GM12878 (cell line): ENCODE results near the gene ABCA2. TPM values are rescaled to one million over a fixed set of nuclear protein-coding genes. Genes with fewer than 3 reads are reported as not detected.

Experiments used
- ATAC-seq: fragments of 200-7000 bp; cut with Tn5 transposase; 3 replicates; pipeline ENCODE4 v1.9.1; 2020; ENCODE audit warnings: mild to moderate bottlenecking, moderate library complexity
- BruUV-seq: library from RNA; stranded (reverse); fragments of 400-500 nt; replicated peaks from 2 replicates; lab custom pipeline; 2021; lab: Mats Ljungman, UMichigan
- CTCF ChIA-PET: fragments of 300-600 bp; sonication (Branson Sonifier 250); formaldehyde crosslinking; extraction: SDS; loops from one replicate; lab custom pipeline; 2021; ENCODE audit warnings: inconsistent platforms; lab: Yijun Ruan, JAX
- POLR2A ChIA-PET: fragments of 350-600 bp; formaldehyde crosslinking; extraction: SDS; loops from one replicate; lab custom pipeline; 2021; ENCODE audit warnings: inconsistent platforms; lab: Charles Lee
- RAD21 ChIA-PET: fragments of 300-600 bp; sonication (Branson Sonifier 250); formaldehyde crosslinking; loops from one replicate; lab custom pipeline; 2023; ENCODE audit warnings: antibody characterized with exemption; ENCODE audit not compliant: unreplicated experiment; lab: Charles Lee
- SMC1A ChIA-PET: fragments of 300-600 bp; sonication (Branson Sonifier 250); formaldehyde crosslinking; loops from one replicate; lab custom pipeline; 2023; ENCODE audit not compliant: unreplicated experiment, uncharacterized antibody; lab: Charles Lee
- DNase-seq: peaks from one replicate; pipeline ENCODE4 v3.0.0-alpha.2; 2011; ENCODE audit warnings: low read depth, low spot score
- FAIRE-seq: peaks from 3 replicates; lab custom pipeline; 2011; peaks lifted over from hg19 to GRCh38; lab: Jason Lieb, UNC
- H2AFZ ChIP-seq: 2 replicates; pipeline ENCODE4 v1.6.0; 2011; ENCODE audit warnings: low read depth, low read length, control low read depth; ENCODE audit not compliant: control insufficient read depth
- H3K27ac ChIP-seq: 2 replicates; pipeline ENCODE4 v1.5.1; 2011; ENCODE audit warnings: control low read depth; ENCODE audit not compliant: control insufficient read depth, insufficient read depth
- H3K27me3 ChIP-seq, 2 experiments: replicated peaks in 1 of 2; 2 replicates each; pipeline versions ENCODE4 v1.6.0 to v1.6.1; 2011; ENCODE audit warnings: low read length in 1 of 2; ENCODE audit not compliant: control insufficient read depth in 2 of 2, insufficient read depth in 2 of 2
- H3K36me3 ChIP-seq, 2 experiments: 2 replicates each; pipeline ENCODE4 v1.5.1; 2011; ENCODE audit warnings: low read length in 1 of 2; ENCODE audit not compliant: control insufficient read depth in 2 of 2, insufficient read depth in 2 of 2
- H3K4me1 ChIP-seq: 2 replicates; pipeline ENCODE4 v1.6.1; 2011; ENCODE audit warnings: mild to moderate bottlenecking, low read length, moderate library complexity, mixed read lengths; ENCODE audit not compliant: control insufficient read depth, insufficient read depth
- H3K4me2 ChIP-seq: 2 replicates; pipeline ENCODE4 v1.6.0; 2011; ENCODE audit warnings: control low read depth; ENCODE audit not compliant: control insufficient read depth, insufficient read depth
- H3K4me3 ChIP-seq: fragments of 200-600 bp; sonication (generic); 2 replicates; pipeline ENCODE4 v1.5.1; 2016
- H3K79me2 ChIP-seq: 2 replicates; pipeline ENCODE4 v1.6.0; 2011; ENCODE audit warnings: low read length; ENCODE audit not compliant: control insufficient read depth, insufficient read depth
- H3K9ac ChIP-seq: 2 replicates; pipeline ENCODE4 v1.8.0; 2011; ENCODE audit warnings: low read length, control low read depth, mixed read lengths; ENCODE audit not compliant: control insufficient read depth, insufficient read depth
- H3K9me3 ChIP-seq: replicated peaks from 3 replicates; pipeline ENCODE4 v1.5.1; 2011; ENCODE audit warnings: mild to moderate bottlenecking, low read length; ENCODE audit not compliant: control insufficient read depth, insufficient read depth
- H4K20me1 ChIP-seq: 2 replicates; pipeline ENCODE4 v1.6.0; 2011; ENCODE audit not compliant: control insufficient read depth, insufficient read depth
- CBX5 ChIP-seq: sonication (generic); IDR thresholded peaks from 2 replicates; pipeline ENCODE4 v1.6.1; 2016; ENCODE audit warnings: low read depth, moderate library complexity, mild to moderate bottlenecking, inconsistent platforms
- EP300 ChIP-seq, 2 experiments: fragments of 150-350 bp in 1 of 2; IDR thresholded peaks; 2 replicates each; pipeline ENCODE4 v1.6.1; 2011 to 2012; ENCODE audit warnings: low read depth in 2 of 2, low read length in 2 of 2, borderline replicate concordance in 1 of 2, improper control_type of control experiment in 1 of 2, inconsistent platforms in 1 of 2; ENCODE audit not compliant: control insufficient read depth in 1 of 2
- FOXK2 ChIP-seq: fragments of 450-650 bp; IDR thresholded peaks from 2 replicates; pipeline ENCODE4 v1.6.1; 2017; ENCODE audit warnings: mild to moderate bottlenecking, moderate library complexity
- PKNOX1 ChIP-seq: fragments of 450-650 bp; IDR thresholded peaks from 2 replicates; pipeline ENCODE4 v1.6.1; 2016; ENCODE audit warnings: mild to moderate bottlenecking
- RAD51 ChIP-seq: fragments of 450-650 bp; IDR thresholded peaks from 2 replicates; pipeline ENCODE4 v1.6.1; 2016; ENCODE audit warnings: moderate library complexity, mild to moderate bottlenecking, inconsistent platforms
- RB1 ChIP-seq: fragments of 450-650 bp; formaldehyde crosslinking; IDR thresholded peaks from 2 replicates; pipeline ENCODE4 v1.6.1; 2017; ENCODE audit warnings: mild to moderate bottlenecking, borderline replicate concordance
- WGBS: methylation state at CpG from one replicate; pipeline ENCODE4 v1.1.6; 2016; ENCODE audit warnings: low lambda C conversion rate; ENCODE audit not compliant: insufficient replicate concordance, insufficient coverage; ENCODE audit errors: missing lambda C conversion rate; 5-methylcytosine and 5-hydroxymethylcytosine counted together
- in situ Hi-C: fragments of 300-500 bp; cut with MboI; formaldehyde crosslinking; loops from 9 replicates; pipeline ENCODE4 v1.14.3; 2018; ENCODE audit warnings: mixed read lengths
- intact Hi-C: fragments of 100-400 bp; cut with micrococcal nuclease; formaldehyde crosslinking; loops from one replicate; pipeline ENCODE4 v1.14.2; 2022; ENCODE audit not compliant: unreplicated experiment
- polyA plus RNA-seq, 11 experiments: library from polyadenylated mRNA; depleted of rRNA in 4 of 11; unstranded in 6 of 11; stranded (reverse) in 5 of 11; fragments of >200 nt; fragmentation: Nextera tagmentation in 4 of 11; fragmentation: Illumina TruSeq in 1 of 11; extraction: Ambion mirVana in 4 of 11; extraction: Trizol in 1 of 11; gene quantifications; 1 replicate in 1 of 11; 2 replicates in 10 of 11; pipeline versions ENCODE4 v1.2.1 to v1.2.3, GENCODE V29; 2011 to 2016; ENCODE audit warnings: inconsistent platforms in 2 of 11, missing spikeins in 2 of 11, low read depth in 1 of 11
- total RNA-seq, 4 experiments: library from RNA; depleted of rRNA in 3 of 4; stranded (reverse); fragments of >200 nt in 3 of 4; fragmentation: Illumina TruSeq in 1 of 4; extraction: Trizol in 1 of 4; gene quantifications; 2 replicates each; pipeline versions ENCODE4 v1.2.1 to v1.2.3, GENCODE V29; 2013 to 2021

Gene ABCA2
- total and polyA plus RNA-seq, 10 of the 15 experiments (the other 5 are each of a cell fraction or from before 2014, with no cell fraction given) = 0.13 to 2.6 (median 0.71) TPM; not detected in 2

DNA sequence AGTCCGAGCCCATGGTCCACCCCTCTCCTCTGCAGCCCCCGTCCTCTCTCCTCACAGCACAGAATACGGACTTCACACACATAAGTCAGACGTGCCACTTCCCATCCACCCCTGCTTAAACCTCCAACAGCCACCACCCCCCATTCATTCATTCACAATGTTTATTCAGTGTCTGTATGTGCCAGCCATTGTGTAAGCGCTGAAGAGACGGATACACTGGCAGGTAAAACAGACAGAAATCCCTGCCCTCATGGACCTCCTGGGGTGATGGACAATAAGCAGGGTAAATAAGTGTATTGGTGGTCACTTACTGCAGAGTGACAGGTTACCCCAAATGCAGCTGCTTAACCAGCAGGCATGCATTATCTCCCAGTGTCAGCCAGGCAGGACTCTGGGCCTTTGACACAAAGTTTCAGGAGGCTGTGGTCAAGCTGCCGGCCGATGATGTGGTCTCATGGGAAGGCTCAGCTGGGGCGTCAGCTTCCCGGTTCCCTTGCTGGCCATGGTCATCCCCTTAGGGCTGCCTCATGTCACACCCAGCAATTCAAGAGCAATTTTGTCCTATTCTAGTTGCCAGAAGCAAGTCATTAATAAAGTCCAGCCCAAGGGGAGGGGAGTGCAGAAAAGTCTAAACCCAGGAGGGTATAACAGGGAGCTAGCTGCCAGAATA is 37.7 kb downstream of the ABCA2 start:
- H2AFZ ChIP-seq = no peak overlapping the region
- no peak for ATAC-seq

DNA sequence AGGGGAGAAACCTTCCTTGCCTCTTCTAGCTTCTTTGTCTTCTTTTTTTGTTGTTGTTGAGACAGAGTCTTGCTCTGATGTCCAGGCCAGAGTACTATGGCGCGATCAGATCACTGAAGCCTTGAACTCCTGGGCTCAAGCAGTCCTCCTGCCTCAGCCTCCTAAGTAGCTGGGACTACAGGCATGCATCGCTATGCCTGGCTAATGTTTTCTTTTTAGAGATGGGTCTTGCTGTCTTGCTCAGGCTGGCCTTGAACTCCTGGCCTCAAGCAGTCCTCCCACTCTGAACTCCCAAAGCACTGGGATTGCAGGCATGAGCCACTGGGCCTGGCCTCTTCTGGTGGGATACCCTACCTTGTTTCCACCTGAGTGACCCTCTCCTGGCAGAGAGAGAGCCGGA is 39.2 kb downstream of the ABCA2 start:
- peaks cover 3 to 5% of the 10 kb centered on the region in 2 experiments for H3K27me3 ChIP-seq
- FAIRE-seq = no peak
- H3K4me3 ChIP-seq = no peak overlapping the region
- peaks cover 8% of the 10 kb centered on the region for H3K4me1 ChIP-seq
- no peak overlapping the region for H3K27ac ChIP-seq
- WGBS = 61% methylated on average over 4 of the region's 4 CpGs
- no peaks in the 10 kb centered on the region for H3K36me3 ChIP-seq
- no peak for DNase-seq
- no peaks in the 10 kb centered on the region; the same call in 1 of the 2 replicates for H3K79me2 ChIP-seq
- ChIA-PET CTCF (interaction anchor here (0.6 kb wide), 1 partner anchor 81 kb away, joined by 4 read pairs; no protein-coding TSS in a partner anchor), POLR2A (no interaction called here), RAD21 (no interaction called here), SMC1A (no interaction called here)
- H3K4me2 ChIP-seq = no peak overlapping the region
- no peaks in the 10 kb centered on the region; the same call in 2 of the 3 replicates for H3K9me3 ChIP-seq
- no peak overlapping the region for H3K9ac ChIP-seq
- in situ Hi-C loops (no loop called here), intact Hi-C loops (no loop called here)
- H2AFZ ChIP-seq = no peak overlapping the region
- H4K20me1 ChIP-seq = peaks cover 1% of the 10 kb centered on the region; the same call in 1 of the 2 replicates
- no TSS peak for BruUV-seq
- no peak for ATAC-seq
- no peak for TF ChIP-seq FOXK2
- TF ChIP-seq PKNOX1 = no peak
- no peak for TF ChIP-seq EP300 (IDR thresholded peaks at IDR 0.05; ENCODE audit: borderline replicate concordance in 1 of 2, control insufficient read depth in 1 of 2, low read depth in 2 of 2, low read length in 2 of 2)
- no peak for TF ChIP-seq RAD51

More for the DNA sequence above, 37.7 kb downstream of the ABCA2 start:
- H3K27me3 ChIP-seq = peaks cover 0 to 5% of the 10 kb centered on the region in 2 experiments
- H3K4me1 ChIP-seq = peaks cover 8% of the 10 kb centered on the region
- FAIRE-seq (no peak), DNase-seq (no peak)
- intact Hi-C loops = no loop called here
- in situ Hi-C loops = no loop called here
- ChIA-PET SMC1A (no interaction called here), RAD21 (no interaction called here), CTCF (interaction anchor here (3.3 kb wide), 1 partner anchor 39 kb away, joined by 17 read pairs; no protein-coding TSS in a partner anchor), POLR2A (no interaction called here)
- 43% methylated on average over 10 of the region's 10 CpGs for WGBS
- no peaks in the 10 kb centered on the region; the same call in 2 of the 3 replicates for H3K9me3 ChIP-seq
- H3K4me2 ChIP-seq = no peak overlapping the region
- no peaks in the 10 kb centered on the region for H4K20me1 ChIP-seq
- BruUV-seq = no TSS peak
- no peak for TF ChIP-seq CBX5
- no peak for TF ChIP-seq RB1
- H3K79me2 ChIP-seq = no peaks in the 10 kb centered on the region; the same call in 1 of the 2 replicates
- H3K4me3 ChIP-seq = no peak overlapping the region
- no peak overlapping the region for H3K27ac ChIP-seq
- H3K9ac ChIP-seq = no peak overlapping the region
- no peaks in the 10 kb centered on the region for H3K36me3 ChIP-seq
